IMR-90 (cell line): ENCODE results near the gene CFAP97. TPM values are rescaled to one million over a fixed set of nuclear protein-coding genes. Genes with fewer than 3 reads are reported as not detected.

Experiments used
- ATAC-seq: fragments of 200-7000 bp; cut with Tn5 transposase; 2 replicates; pipeline ENCODE4 v1.9.1; 2020; ENCODE audit warnings: low read depth, mild to moderate bottlenecking, moderate library complexity
- BruUV-seq: library from RNA; stranded (reverse); fragments of 400-500 nt; replicated peaks from 2 replicates; lab custom pipeline; 2021; lab: Mats Ljungman, UMichigan
- CTCF ChIA-PET: fragments of 300-600 bp; formaldehyde crosslinking; extraction: SDS; loops from one replicate; lab custom pipeline; 2021; ENCODE audit warnings: antibody characterized with exemption; lab: Yijun Ruan, JAX
- POLR2A ChIA-PET: fragments of 300-600 bp; sonication (Branson Sonifier 250); formaldehyde crosslinking; loops from one replicate; lab custom pipeline; 2022; ENCODE audit warnings: antibody characterized with exemption; ENCODE audit not compliant: unreplicated experiment; lab: Charles Lee
- DNase-seq: peaks from one replicate; pipeline ENCODE4 v3.0.0; 2013
- H2AFZ ChIP-seq: replicated peaks from 2 replicates; pipeline ENCODE3; 2013; ENCODE audit warnings: low read length, mild to moderate bottlenecking; ENCODE audit not compliant: poor library complexity
- H2AK5ac ChIP-seq: 2 replicates; pipeline ENCODE4 v1.6.1; 2013; ENCODE audit warnings: low read depth, low read length, inconsistent platforms
- H2AK9ac ChIP-seq: replicated peaks from 2 replicates; pipeline ENCODE3; 2013; ENCODE audit warnings: mild to moderate bottlenecking, low read depth, low read length, moderate library complexity; ENCODE audit not compliant: poor library complexity
- H2BK120ac ChIP-seq: 2 replicates; pipeline ENCODE4 v1.6.1; 2013; ENCODE audit warnings: low read depth, low read length, inconsistent platforms
- H2BK15ac ChIP-seq: 3 replicates; pipeline ENCODE4 v1.6.1; 2013; ENCODE audit warnings: low read depth, low read length, inconsistent platforms
- H2BK20ac ChIP-seq: 2 replicates; pipeline ENCODE4 v1.6.1; 2013; ENCODE audit warnings: low read depth, mild to moderate bottlenecking, inconsistent platforms, low read length, moderate library complexity
- H2BK5ac ChIP-seq: 2 replicates; pipeline ENCODE4 v1.6.1; 2013; ENCODE audit warnings: mild to moderate bottlenecking, low read depth, low read length, inconsistent platforms; ENCODE audit not compliant: poor library complexity, severe bottlenecking
- H3K14ac ChIP-seq: replicated peaks from 2 replicates; pipeline ENCODE4 v1.6.1; 2013; ENCODE audit warnings: low read depth, low read length, inconsistent platforms
- H3K18ac ChIP-seq: 2 replicates; pipeline ENCODE4 v1.6.1; 2013; ENCODE audit warnings: low read depth, low read length, control low read depth
- H3K23ac ChIP-seq: 2 replicates; pipeline ENCODE4 v1.6.1; 2013; ENCODE audit warnings: low read depth, low read length, inconsistent platforms
- H3K27ac ChIP-seq: 2 replicates; pipeline ENCODE4 v1.5.1; 2013; ENCODE audit warnings: mild to moderate bottlenecking, control low read depth, low read length; ENCODE audit not compliant: insufficient read depth
- H3K27me3 ChIP-seq: 2 replicates; pipeline ENCODE4 v1.6.1; 2013; ENCODE audit warnings: low read length; ENCODE audit not compliant: control insufficient read depth, insufficient read depth
- H3K36me3 ChIP-seq: 2 replicates; pipeline ENCODE4 v1.6.1; 2013; ENCODE audit warnings: low read length, mixed read lengths; ENCODE audit not compliant: control insufficient read depth, insufficient read depth
- H3K4ac ChIP-seq: 2 replicates; pipeline ENCODE4 v1.6.1; 2013; ENCODE audit warnings: low read depth, low read length, inconsistent platforms
- H3K4me1 ChIP-seq: 2 replicates; pipeline ENCODE4 v1.6.1; 2013; ENCODE audit warnings: low read length, mixed read lengths; ENCODE audit not compliant: control insufficient read depth, insufficient read depth
- H3K4me2 ChIP-seq: 2 replicates; pipeline ENCODE4 v1.6.1; 2013; ENCODE audit warnings: low read depth, mild to moderate bottlenecking, control low read depth, low read length, moderate library complexity
- H3K4me3 ChIP-seq: 2 replicates; pipeline ENCODE4 v1.5.1; 2013; ENCODE audit warnings: low read depth, mild to moderate bottlenecking, control low read depth, low read length, moderate library complexity; ENCODE audit not compliant: insufficient read depth
- H3K56ac ChIP-seq: 2 replicates; pipeline ENCODE4 v1.6.1; 2013; ENCODE audit warnings: low read length, inconsistent platforms; ENCODE audit not compliant: insufficient read depth; ENCODE audit errors: extremely low read depth
- H3K79me1 ChIP-seq, 2 experiments: 2 replicates each; pipeline ENCODE4 v1.6.1; 2013; ENCODE audit warnings: low read length in 2 of 2, inconsistent platforms in 1 of 2, low read depth in 1 of 2
- H3K9ac ChIP-seq: 2 replicates; pipeline ENCODE4 v1.6.1; 2013; ENCODE audit warnings: low read depth, low read length, control low read depth
- H3K9me1 ChIP-seq: 2 replicates; pipeline ENCODE4 v1.6.1; 2013; ENCODE audit warnings: low read length, inconsistent platforms; ENCODE audit not compliant: insufficient read depth
- H3K9me3 ChIP-seq: 2 replicates; pipeline ENCODE4 v1.6.1; 2013; ENCODE audit warnings: low read length; ENCODE audit not compliant: control insufficient read depth, insufficient read depth
- H4K20me1 ChIP-seq: 2 replicates; pipeline ENCODE4 v1.6.1; 2013; ENCODE audit warnings: low read length, inconsistent platforms; ENCODE audit not compliant: insufficient read depth
- H4K5ac ChIP-seq: 2 replicates; pipeline ENCODE4 v1.6.1; 2013; ENCODE audit warnings: mild to moderate bottlenecking, low read depth, low read length, control low read depth
- H4K8ac ChIP-seq, 2 experiments: 2 replicates each; pipeline ENCODE4 v1.6.1; 2013; ENCODE audit warnings: low read depth in 2 of 2, low read length in 2 of 2, control low read depth in 1 of 2, inconsistent platforms in 1 of 2
- H4K91ac ChIP-seq: 2 replicates; pipeline ENCODE4 v1.6.1; 2013; ENCODE audit warnings: low read depth, low read length, inconsistent platforms; ENCODE audit not compliant: insufficient read depth
- BHLHE40 ChIP-seq: fragments of 150-350 bp; IDR thresholded peaks from 2 replicates; pipeline ENCODE4 v1.6.1; 2016; ENCODE audit warnings: mild to moderate bottlenecking, low read depth, low read length
- MAZ ChIP-seq: IDR thresholded peaks from 2 replicates; pipeline ENCODE4 v1.6.1; 2012; ENCODE audit warnings: low read depth, mild to moderate bottlenecking, low read length, improper control_type of control experiment, moderate library complexity, borderline replicate concordance
- RAD21 ChIP-seq: IDR thresholded peaks from 2 replicates; pipeline ENCODE4 v1.6.1; 2012; ENCODE audit warnings: low read length, improper control_type of control experiment
- WGBS, 2 experiments: methylation state at CpG; one replicate each; pipeline versions ENCODE4 v1.1.5 to v1.1.7; 2013; ENCODE audit warnings: missing lambda C conversion rate in 2 of 2; ENCODE audit not compliant: insufficient read length in 1 of 2; ENCODE audit errors: extremely low coverage in 2 of 2; 5-methylcytosine and 5-hydroxymethylcytosine counted together
- dilution Hi-C: fragments of 300-500 bp; cut with HindIII; formaldehyde crosslinking; loops from one replicate; pipeline ENCODE4 v1.14.3; 2018; ENCODE audit warnings: low sequenced_read_pairs; ENCODE audit not compliant: unreplicated experiment
- in situ Hi-C: fragments of 300-500 bp; cut with MboI; formaldehyde crosslinking; loops from 3 replicates; pipeline ENCODE4 v1.14.3; 2019; ENCODE audit warnings: low sequenced_read_pairs, inconsistent platforms, mixed read lengths
- intact Hi-C: fragments of 100-400 bp; cut with micrococcal nuclease; formaldehyde crosslinking; loops from 2 replicates; pipeline ENCODE4 v1.10.0; 2022
- polyA plus RNA-seq, 3 experiments: library from polyadenylated mRNA; depleted of rRNA; stranded (reverse); fragments of >200 nt; gene quantifications; 2 replicates each; pipeline ENCODE4 v1.2.3, GENCODE V29; 2012; ENCODE audit warnings: low replicate concordance in 1 of 3
- total RNA-seq: library from RNA; depleted of rRNA; stranded (reverse); fragments of >200 nt; gene quantifications from 2 replicates; pipeline ENCODE4 v1.2.3, GENCODE V29; 2012

Gene CFAP97
- total and polyA plus RNA-seq, 2 of the 4 experiments (the other 2 are of a cell fraction), result 14.5 to 16.0 TPM

DNA sequence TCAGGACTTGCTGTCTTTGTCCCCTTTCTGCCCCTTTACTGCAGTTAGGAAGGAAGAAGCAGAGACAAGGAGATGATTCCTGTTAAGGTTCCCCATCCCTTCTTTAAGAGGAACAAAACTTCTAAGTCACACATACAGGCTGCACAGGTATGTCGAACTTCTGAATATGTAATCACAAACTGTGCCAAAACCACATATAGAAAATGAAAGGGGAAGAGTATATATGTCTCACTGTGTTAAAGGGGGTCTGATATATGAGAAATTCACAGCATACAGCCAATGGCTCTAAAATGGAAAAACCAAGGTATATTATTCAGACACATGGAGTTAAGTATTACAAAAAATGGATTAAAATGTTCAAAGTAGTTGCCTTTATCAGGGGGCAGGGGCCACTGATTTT lies 11.7 kb downstream of the CFAP97 start:
- Histone ChIP-seq H3K27ac (no peak overlapping the region), H3K4me3 (no peak overlapping the region), H3K4me2 (no peak overlapping the region), H2BK15ac (no peak overlapping the region), H2AFZ (no peak overlapping the region), H3K9me3 (no peaks in the 10 kb centered on the region), H3K4me1 (peaks cover 3% of the 10 kb centered on the region; the same call in 1 of the 2 replicates), H4K20me1 (no peaks in the 10 kb centered on the region; the same call in none of the 2 replicates), H4K8ac (no peak overlapping the region), H3K23ac (no peak overlapping the region), H2BK20ac (no peak overlapping the region), H3K9me1 (no peaks in the 10 kb centered on the region), H2BK120ac (no peak overlapping the region), H3K4ac (no peak overlapping the region), H3K27me3 (no peaks in the 10 kb centered on the region), H2AK5ac (no peak overlapping the region), H4K91ac (no peak overlapping the region), H2BK5ac (no peak overlapping the region), H3K9ac (no peak overlapping the region), H3K36me3 (peaks cover 11% of the 10 kb centered on the region), H3K18ac (no peak overlapping the region), H3K14ac (no peak overlapping the region; the same call in 1 of the 2 replicates), H4K5ac (no peak overlapping the region), H3K56ac (no peak overlapping the region), H2AK9ac (no peak overlapping the region), H3K79me1 (peaks cover 13 to 31% of the 10 kb centered on the region in 2 experiments)
- in situ Hi-C loops (loop anchor here (25.0 kb wide), 1 partner anchor 845 kb away; no protein-coding TSS in a partner anchor), intact Hi-C loops (no loop called here), dilution Hi-C loops (no loop called here)
- no peak for TF ChIP-seq BHLHE40
- TF ChIP-seq RAD21, result no peak
- no peak for TF ChIP-seq MAZ
- ChIA-PET CTCF (no interaction called here), POLR2A (no interaction called here)
- DNase-seq (no peak), ATAC-seq (no peak)
- no TSS peak for BruUV-seq
- no CpG with 5 or more reads among the region's 1 CpG for WGBS, 2 experiments
